WTC11 (cell line): Measurements from ENCODE around the gene GBP3. TPM values are rescaled to one million over a fixed set of nuclear protein-coding genes. Genes with fewer than 3 reads are reported as not detected.

ENCODE experiments used
- ATAC-seq: fragments of 200-7000 bp; cut with Tn5 transposase; 2 replicates; pipeline ENCODE4 v1.10.0; 2021; ENCODE audit warnings: mild to moderate bottlenecking, moderate library complexity
- CTCF ChIA-PET: fragments of 300-600 bp; sonication (Branson Sonifier 250); formaldehyde crosslinking; loops from one replicate; lab custom pipeline; 2021; ENCODE audit warnings: antibody characterized with exemption; lab: Charles Lee
- POLR2A ChIA-PET: fragments of 350-600 bp; sonication (Branson Sonifier 250); formaldehyde crosslinking; loops from one replicate; lab custom pipeline; 2021; ENCODE audit warnings: antibody characterized with exemption; lab: Charles Lee
- DNase-seq: peaks from one replicate; pipeline ENCODE4 v3.0.0; 2021; ENCODE audit warnings: low spot score
- H3K27ac Mint-ChIP-seq: 2 replicates; pipeline ENCODE4 v1.8.0; 2021; ENCODE audit warnings: mixed read lengths
- H3K27me3 Mint-ChIP-seq: 2 replicates; pipeline ENCODE4 v1.8.0; 2021; ENCODE audit warnings: low read depth, mild to moderate bottlenecking, moderate library complexity, mixed read lengths
- H3K36me3 Mint-ChIP-seq: 2 replicates; pipeline ENCODE4 v1.8.0; 2021; ENCODE audit warnings: mixed read lengths
- H3K4me1 Mint-ChIP-seq: 2 replicates; pipeline ENCODE4 v1.8.0; 2022; ENCODE audit warnings: mixed read lengths
- H3K4me3 Mint-ChIP-seq: 2 replicates; pipeline ENCODE4 v1.8.0; 2021; ENCODE audit warnings: mild to moderate bottlenecking, moderate library complexity, mixed read lengths
- H3K9me3 Mint-ChIP-seq: 2 replicates; pipeline ENCODE4 v1.8.0; 2021; ENCODE audit warnings: mixed read lengths
- ELF4 ChIP-seq: sonication (generic); formaldehyde crosslinking; IDR thresholded peaks from 2 replicates; pipeline ENCODE4 v1.8.1; 2022; ENCODE audit warnings: low read depth, mild to moderate bottlenecking, moderate library complexity, missing genetic modification reagents
- EMX1 ChIP-seq: fragments of 250-450 bp; sonication (Bioruptor Pico); IDR thresholded peaks from 2 replicates; pipeline ENCODE4 v1.8.0; 2021; ENCODE audit warnings: mild to moderate bottlenecking
- ESRRA ChIP-seq: sonication (generic); formaldehyde crosslinking; IDR thresholded peaks from 2 replicates; pipeline ENCODE4 v1.8.1; 2022; ENCODE audit warnings: mild to moderate bottlenecking, missing genetic modification reagents, borderline replicate concordance
- FOXK1 ChIP-seq: sonication (generic); formaldehyde crosslinking; IDR thresholded peaks from 2 replicates; pipeline ENCODE4 v1.8.0; 2022; ENCODE audit warnings: mild to moderate bottlenecking, moderate library complexity, missing genetic modification reagents
- FOXP1 ChIP-seq: sonication (generic); formaldehyde crosslinking; IDR thresholded peaks from 2 replicates; pipeline ENCODE4 v1.8.0; 2022; ENCODE audit warnings: missing genetic modification reagents, mild to moderate bottlenecking, moderate library complexity, borderline replicate concordance
- GRHL2 ChIP-seq: fragments of 250-450 bp; sonication (Bioruptor Pico); IDR thresholded peaks from 2 replicates; pipeline ENCODE4 v1.8.0; 2022; ENCODE audit warnings: mild to moderate bottlenecking, moderate library complexity; ENCODE audit not compliant: insufficient replicate concordance, severe bottlenecking
- JAZF1 ChIP-seq: fragments of 250-450 bp; sonication (Bioruptor Pico); IDR thresholded peaks from 2 replicates; pipeline ENCODE4 v1.9.0; 2021; ENCODE audit warnings: moderate library complexity, mild to moderate bottlenecking, inconsistent platforms
- KAT7 ChIP-seq: sonication (generic); formaldehyde crosslinking; IDR thresholded peaks from 2 replicates; pipeline ENCODE4 v1.8.1; 2023; ENCODE audit warnings: missing genetic modification reagents, mild to moderate bottlenecking, borderline replicate concordance
- MXD4 ChIP-seq: fragments of 250-450 bp; sonication (Bioruptor Pico); IDR thresholded peaks from 2 replicates; pipeline ENCODE4 v1.8.0; 2021; ENCODE audit warnings: mild to moderate bottlenecking, moderate library complexity, borderline replicate concordance
- RELA ChIP-seq: sonication (generic); formaldehyde crosslinking; IDR thresholded peaks from 2 replicates; pipeline ENCODE4 v1.8.1; 2022; ENCODE audit warnings: missing genetic modification reagents, mild to moderate bottlenecking, borderline replicate concordance
- SOX15 ChIP-seq: fragments of 250-450 bp; sonication (Bioruptor Pico); IDR thresholded peaks from 2 replicates; pipeline ENCODE4 v1.9.0; 2021; ENCODE audit warnings: mild to moderate bottlenecking
- SP1 ChIP-seq: sonication (generic); formaldehyde crosslinking; conservative IDR thresholded peaks from 2 replicates; pipeline ENCODE4 v1.8.1; 2022; ENCODE audit warnings: missing genetic modification reagents
- TCF7 ChIP-seq: sonication (generic); formaldehyde crosslinking; IDR thresholded peaks from 2 replicates; pipeline ENCODE4 v1.8.0; 2022; ENCODE audit warnings: mild to moderate bottlenecking, low read depth, missing genetic modification reagents, moderate library complexity
- TEAD1 ChIP-seq: sonication (generic); formaldehyde crosslinking; IDR thresholded peaks from 2 replicates; pipeline ENCODE4 v1.8.0; 2022; ENCODE audit warnings: mild to moderate bottlenecking, missing genetic modification reagents
- ZNF232 ChIP-seq: sonication (generic); formaldehyde crosslinking; IDR thresholded peaks from 2 replicates; pipeline ENCODE4 v1.8.0; 2022; ENCODE audit warnings: mild to moderate bottlenecking, missing genetic modification reagents
- ZNF671 ChIP-seq: fragments of 250-450 bp; sonication (Bioruptor Pico); IDR thresholded peaks from 2 replicates; pipeline ENCODE4 v1.8.0; 2021; ENCODE audit warnings: mild to moderate bottlenecking
- total RNA-seq: library from RNA; stranded (reverse); gene quantifications from 3 replicates; pipeline ENCODE4 v1.2.3, GENCODE V29; 2021
- TF ChIP-seq, protein P1 (sequence below): sonication (generic); formaldehyde crosslinking; IDR thresholded peaks from 2 replicates; pipeline ENCODE4 v1.8.1; 2022; ENCODE audit warnings: missing genetic modification reagents, borderline replicate concordance
- TF ChIP-seq, protein P2 (sequence below): sonication (generic); formaldehyde crosslinking; IDR thresholded peaks from 2 replicates; pipeline ENCODE4 v1.8.1; 2022; ENCODE audit warnings: mild to moderate bottlenecking, moderate library complexity, missing genetic modification reagents
- TF ChIP-seq, protein P3 (sequence below): sonication (generic); formaldehyde crosslinking; IDR thresholded peaks from 2 replicates; pipeline ENCODE4 v1.8.0; 2023; ENCODE audit warnings: missing genetic modification reagents
- TF ChIP-seq, protein P4 (sequence below): fragments of 250-450 bp; sonication (Bioruptor Pico); IDR thresholded peaks from 2 replicates; pipeline ENCODE4 v2.1.2; 2022; ENCODE audit warnings: mild to moderate bottlenecking, moderate library complexity
- TF ChIP-seq, protein P5 (sequence below): sonication (generic); formaldehyde crosslinking; IDR thresholded peaks from 2 replicates; pipeline ENCODE4 v1.8.0; 2022; ENCODE audit warnings: mild to moderate bottlenecking, missing genetic modification reagents

GBP3 gene
- total RNA-seq, 1 experiment from 2014 or later, result not detected

DNA sequence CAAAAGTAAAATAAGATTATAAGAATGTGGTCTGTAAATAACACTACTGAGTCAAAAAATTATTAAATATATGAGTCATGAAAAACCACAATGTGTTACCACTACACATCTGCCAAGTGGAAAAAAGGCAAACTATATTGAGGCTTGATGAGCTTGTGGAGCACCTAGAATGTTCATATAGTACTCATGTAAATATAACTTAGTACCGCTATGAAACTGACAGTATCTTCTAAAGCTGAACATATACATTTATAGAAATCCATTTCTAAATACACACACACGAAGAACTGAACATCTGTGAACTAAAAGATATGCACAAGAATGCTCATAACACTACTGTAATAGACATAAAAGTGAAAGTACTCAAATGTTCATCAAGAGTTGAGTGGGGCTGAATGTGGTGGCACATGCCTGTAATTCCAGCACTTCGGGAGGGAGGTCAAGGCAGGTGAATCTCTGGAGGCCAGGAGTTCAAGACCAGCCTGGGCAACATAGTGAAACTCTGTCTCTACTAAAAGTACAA is 18.5 kb upstream of the GBP3 start:
- TF ChIP-seq JAZF1, result no peak
- Mint-ChIP-seq H3K4me1 (no peaks in the 10 kb centered on the region), H3K27me3 (no peaks in the 10 kb centered on the region; the same call in 1 of the 2 replicates), H3K36me3 (no peaks in the 10 kb centered on the region), H3K27ac (no peak overlapping the region), H3K9me3 (peaks cover 3% of the 10 kb centered on the region), H3K4me3 (no peak overlapping the region)
- ChIA-PET POLR2A (no interaction called here), CTCF (no interaction called here)
- ATAC-seq (no peak), DNase-seq (no peak)

DNA sequence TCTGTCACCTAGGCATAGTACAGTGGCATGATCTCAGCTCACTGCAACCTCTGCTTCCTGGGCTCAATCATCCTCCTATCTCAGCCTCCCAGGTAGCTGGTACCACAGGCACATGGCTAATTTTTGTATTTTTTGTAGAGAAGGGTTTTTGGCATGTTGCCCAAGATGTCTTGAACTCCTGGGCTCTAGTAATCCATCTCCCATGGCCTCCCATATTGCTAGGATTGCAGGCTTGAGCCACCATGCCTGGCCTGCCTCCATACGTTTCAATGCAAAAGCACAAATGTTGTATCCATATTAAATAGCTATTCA is 17.6 kb upstream of the GBP3 start:
- no peaks in the 10 kb centered on the region for H3K36me3 Mint-ChIP-seq
- H3K9me3 Mint-ChIP-seq, result peaks cover 7% of the 10 kb centered on the region
- CTCF ChIA-PET, result no interaction called here
- no peak overlapping the region; the same call in 1 of the 2 replicates for H3K27ac Mint-ChIP-seq
- ATAC-seq (no peak), DNase-seq (no peak)
- H3K4me1 Mint-ChIP-seq, result no peaks in the 10 kb centered on the region
- TF ChIP-seq, protein P1, sequence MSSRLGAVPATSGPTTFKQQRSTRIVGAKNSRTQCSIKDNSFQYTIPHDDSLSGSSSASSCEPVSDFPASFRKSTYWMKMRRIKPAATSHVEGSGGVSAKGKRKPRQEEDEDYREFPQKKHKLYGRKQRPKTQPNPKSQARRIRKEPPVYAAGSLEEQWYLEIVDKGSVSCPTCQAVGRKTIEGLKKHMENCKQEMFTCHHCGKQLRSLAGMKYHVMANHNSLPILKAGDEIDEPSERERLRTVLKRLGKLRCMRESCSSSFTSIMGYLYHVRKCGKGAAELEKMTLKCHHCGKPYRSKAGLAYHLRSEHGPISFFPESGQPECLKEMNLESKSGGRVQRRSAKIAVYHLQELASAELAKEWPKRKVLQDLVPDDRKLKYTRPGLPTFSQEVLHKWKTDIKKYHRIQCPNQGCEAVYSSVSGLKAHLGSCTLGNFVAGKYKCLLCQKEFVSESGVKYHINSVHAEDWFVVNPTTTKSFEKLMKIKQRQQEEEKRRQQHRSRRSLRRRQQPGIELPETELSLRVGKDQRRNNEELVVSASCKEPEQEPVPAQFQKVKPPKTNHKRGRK (CRISPR knock-in tag), result no peak
- TF ChIP-seq TCF7 (CRISPR knock-in tag), result no peak
- no peak for TF ChIP-seq MXD4
- TF ChIP-seq ZNF671, result no peak
- TF ChIP-seq RELA (CRISPR knock-in tag), result no peak
- TF ChIP-seq, protein P2, sequence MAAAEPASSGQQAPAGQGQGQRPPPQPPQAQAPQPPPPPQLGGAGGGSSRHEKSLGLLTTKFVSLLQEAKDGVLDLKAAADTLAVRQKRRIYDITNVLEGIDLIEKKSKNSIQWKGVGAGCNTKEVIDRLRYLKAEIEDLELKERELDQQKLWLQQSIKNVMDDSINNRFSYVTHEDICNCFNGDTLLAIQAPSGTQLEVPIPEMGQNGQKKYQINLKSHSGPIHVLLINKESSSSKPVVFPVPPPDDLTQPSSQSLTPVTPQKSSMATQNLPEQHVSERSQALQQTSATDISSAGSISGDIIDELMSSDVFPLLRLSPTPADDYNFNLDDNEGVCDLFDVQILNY (CRISPR knock-in tag), result no peak
- TF ChIP-seq EMX1, result no peak
- no peak for TF ChIP-seq ZNF232 (CRISPR knock-in tag)
- no peak for TF ChIP-seq SOX15
- TF ChIP-seq ELF4 (CRISPR knock-in tag), result no peak
- TF ChIP-seq, protein P3, sequence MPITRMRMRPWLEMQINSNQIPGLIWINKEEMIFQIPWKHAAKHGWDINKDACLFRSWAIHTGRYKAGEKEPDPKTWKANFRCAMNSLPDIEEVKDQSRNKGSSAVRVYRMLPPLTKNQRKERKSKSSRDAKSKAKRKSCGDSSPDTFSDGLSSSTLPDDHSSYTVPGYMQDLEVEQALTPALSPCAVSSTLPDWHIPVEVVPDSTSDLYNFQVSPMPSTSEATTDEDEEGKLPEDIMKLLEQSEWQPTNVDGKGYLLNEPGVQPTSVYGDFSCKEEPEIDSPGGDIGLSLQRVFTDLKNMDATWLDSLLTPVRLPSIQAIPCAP (CRISPR knock-in tag), result no peak
- TF ChIP-seq, protein P4, sequence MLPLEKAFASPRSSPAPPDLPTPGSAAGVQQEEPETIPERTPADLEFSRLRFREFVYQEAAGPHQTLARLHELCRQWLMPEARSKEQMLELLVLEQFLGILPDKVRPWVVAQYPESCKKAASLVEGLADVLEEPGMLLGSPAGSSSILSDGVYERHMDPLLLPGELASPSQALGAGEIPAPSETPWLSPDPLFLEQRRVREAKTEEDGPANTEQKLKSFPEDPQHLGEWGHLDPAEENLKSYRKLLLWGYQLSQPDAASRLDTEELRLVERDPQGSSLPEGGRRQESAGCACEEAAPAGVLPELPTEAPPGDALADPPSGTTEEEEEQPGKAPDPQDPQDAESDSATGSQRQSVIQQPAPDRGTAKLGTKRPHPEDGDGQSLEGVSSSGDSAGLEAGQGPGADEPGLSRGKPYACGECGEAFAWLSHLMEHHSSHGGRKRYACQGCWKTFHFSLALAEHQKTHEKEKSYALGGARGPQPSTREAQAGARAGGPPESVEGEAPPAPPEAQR, result no peak
- TF ChIP-seq FOXK1 (CRISPR knock-in tag), result no peak
- no peaks in the 10 kb centered on the region; the same call in 1 of the 2 replicates for H3K27me3 Mint-ChIP-seq
- POLR2A ChIA-PET, result no interaction called here
- H3K4me3 Mint-ChIP-seq, result no peak overlapping the region

DNA sequence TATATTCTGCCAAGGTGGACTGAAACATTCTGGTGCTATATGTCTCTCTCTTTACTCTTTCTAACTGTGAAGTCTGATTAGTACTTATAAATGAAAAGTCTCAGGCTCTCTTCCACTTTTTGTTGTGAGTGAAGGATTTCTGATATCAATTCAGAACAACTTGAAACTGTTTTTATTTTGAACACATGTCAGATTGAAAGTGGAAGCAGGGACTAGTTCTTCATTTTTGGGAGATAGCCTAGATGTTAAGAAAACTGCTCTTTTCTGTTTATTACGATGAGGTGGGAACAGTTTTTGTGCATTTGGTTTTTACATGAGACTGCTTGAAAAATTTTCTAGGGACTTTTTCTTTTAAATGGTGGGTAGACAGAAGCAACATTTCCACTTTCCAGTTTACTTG is 14.5 kb upstream of the GBP3 start:
- Mint-ChIP-seq H3K27me3 (no peaks in the 10 kb centered on the region; the same call in none of the 2 replicates), H3K4me1 (no peaks in the 10 kb centered on the region), H3K4me3 (no peak overlapping the region), H3K9me3 (peaks cover 20% of the 10 kb centered on the region), H3K27ac (no peak overlapping the region)
- no peak for DNase-seq
- CTCF ChIA-PET, result no interaction called here
- TF ChIP-seq TEAD1 (CRISPR knock-in tag), result no peak
- TF ChIP-seq, all 79 proteins: peak for 0
- peaks cover 4% of the 10 kb centered on the region; the same call in 1 of the 2 replicates for H3K36me3 Mint-ChIP-seq
- ATAC-seq, result no peak
- POLR2A ChIA-PET, result no interaction called here

DNA sequence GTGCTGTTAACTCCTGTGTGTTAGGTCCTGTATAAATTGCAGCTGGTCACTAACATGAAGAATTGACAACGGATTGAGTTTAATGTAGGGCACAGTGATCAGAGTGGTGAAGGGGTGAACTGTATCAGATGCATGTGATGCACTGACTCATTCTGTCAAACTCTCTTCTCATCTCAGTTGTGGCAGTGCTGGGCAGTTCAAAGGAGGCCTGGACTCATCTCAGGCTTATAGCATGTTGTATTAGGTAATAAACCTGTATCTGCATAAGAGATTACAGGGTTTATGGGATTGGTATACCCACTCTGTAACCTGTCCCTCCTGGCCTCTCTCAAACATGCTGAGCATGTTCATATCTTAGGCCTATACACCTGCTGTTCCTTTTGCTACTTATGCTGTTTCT is 12.4 kb upstream of the GBP3 start:
- no peak for ATAC-seq
- Mint-ChIP-seq H3K4me3 (no peak overlapping the region), H3K9me3 (peaks cover 23% of the 10 kb centered on the region), H3K4me1 (no peaks in the 10 kb centered on the region), H3K27me3 (peaks cover 3% of the 10 kb centered on the region), H3K36me3 (peaks cover 4% of the 10 kb centered on the region; the same call in 1 of the 2 replicates), H3K27ac (no peak overlapping the region)
- ChIA-PET CTCF (no interaction called here), POLR2A (no interaction called here)
- DNase-seq, result no peak
- TF ChIP-seq ESRRA (CRISPR knock-in tag), result no peak
- TF ChIP-seq KAT7 (CRISPR knock-in tag), result no peak
- no peak for TF ChIP-seq ZNF671
- TF ChIP-seq TEAD1 (CRISPR knock-in tag), result no peak
- no peak for TF ChIP-seq SP1
- TF ChIP-seq FOXP1 (CRISPR knock-in tag), result no peak
- TF ChIP-seq, protein P1 (CRISPR knock-in tag), result no peak
- TF ChIP-seq GRHL2 (CRISPR knock-in tag), result no peak
- TF ChIP-seq, protein P5, sequence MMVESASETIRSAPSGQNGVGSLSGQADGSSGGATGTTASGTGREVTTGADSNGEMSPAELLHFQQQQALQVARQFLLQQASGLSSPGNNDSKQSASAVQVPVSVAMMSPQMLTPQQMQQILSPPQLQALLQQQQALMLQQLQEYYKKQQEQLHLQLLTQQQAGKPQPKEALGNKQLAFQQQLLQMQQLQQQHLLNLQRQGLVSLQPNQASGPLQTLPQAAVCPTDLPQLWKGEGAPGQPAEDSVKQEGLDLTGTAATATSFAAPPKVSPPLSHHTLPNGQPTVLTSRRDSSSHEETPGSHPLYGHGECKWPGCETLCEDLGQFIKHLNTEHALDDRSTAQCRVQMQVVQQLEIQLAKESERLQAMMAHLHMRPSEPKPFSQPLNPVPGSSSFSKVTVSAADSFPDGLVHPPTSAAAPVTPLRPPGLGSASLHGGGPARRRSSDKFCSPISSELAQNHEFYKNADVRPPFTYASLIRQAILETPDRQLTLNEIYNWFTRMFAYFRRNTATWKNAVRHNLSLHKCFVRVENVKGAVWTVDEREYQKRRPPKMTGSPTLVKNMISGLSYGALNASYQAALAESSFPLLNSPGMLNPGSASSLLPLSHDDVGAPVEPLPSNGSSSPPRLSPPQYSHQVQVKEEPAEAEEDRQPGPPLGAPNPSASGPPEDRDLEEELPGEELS (CRISPR knock-in tag), result no peak
